PC-9 (cell line): ENCODE results near the gene CTNNBL1. TPM values are rescaled to one million over a fixed set of nuclear protein-coding genes. Genes with fewer than 3 reads are reported as not detected.

ENCODE experiments used
- BruUV-seq: library from RNA; stranded (reverse); fragments of 400-500 nt; replicated peaks from 2 replicates; lab custom pipeline; 2021; lab: Mats Ljungman, UMichigan
- CTCF ChIA-PET: fragments of 300-600 bp; sonication (Branson Sonifier 250); formaldehyde crosslinking; loops from one replicate; lab custom pipeline; 2022; ENCODE audit warnings: antibody characterized with exemption; lab: Charles Lee
- POLR2A ChIA-PET: fragments of 300-600 bp; sonication (Branson Sonifier 250); formaldehyde crosslinking; loops from one replicate; lab custom pipeline; 2022; ENCODE audit warnings: antibody characterized with exemption; ENCODE audit not compliant: unreplicated experiment; lab: Charles Lee
- DNase-seq, 2 experiments: peaks; one replicate each; pipeline versions ENCODE4 v3.0.0 to v3.0.0-alpha.2; 2015 to 2022; ENCODE audit warnings: mixed read lengths in 1 of 2
- H2AFZ ChIP-seq: fragments of 200-600 bp; sonication (generic); 2 replicates; pipeline ENCODE4 v1.8.1; 2017; ENCODE audit warnings: antibody characterized with exemption
- H3F3A ChIP-seq: fragments of 200-600 bp; sonication (generic); 2 replicates; pipeline ENCODE4 v1.8.1; 2017; ENCODE audit warnings: antibody characterized with exemption, mild to moderate bottlenecking, low read depth; ENCODE audit not compliant: insufficient read depth
- H3K27ac ChIP-seq: fragments of 200-600 bp; sonication (generic); 2 replicates; pipeline ENCODE4 v1.6.1; 2016; ENCODE audit warnings: mixed run types
- H3K27me3 ChIP-seq: fragments of 200-600 bp; sonication (generic); 2 replicates; pipeline ENCODE4 v1.6.1; 2016; ENCODE audit warnings: low read depth, mixed run types; ENCODE audit not compliant: insufficient read depth
- H3K36me3 ChIP-seq: fragments of 200-600 bp; sonication (generic); 2 replicates; pipeline ENCODE4 v1.6.1; 2016; ENCODE audit warnings: low read depth, mixed run types
- H3K4me1 ChIP-seq: fragments of 200-600 bp; sonication (generic); replicated peaks from 2 replicates; pipeline ENCODE4 v1.6.1; 2016; ENCODE audit warnings: mixed run types; ENCODE audit not compliant: insufficient read depth
- H3K4me2 ChIP-seq: fragments of 200-600 bp; sonication (generic); 2 replicates; pipeline ENCODE4 v1.6.1; 2017; ENCODE audit warnings: mixed run types
- H3K4me3 ChIP-seq: fragments of 200-600 bp; sonication (generic); 2 replicates; pipeline ENCODE4 v1.6.1; 2016; ENCODE audit warnings: mixed run types
- H3K79me2 ChIP-seq: fragments of 200-600 bp; sonication (generic); 2 replicates; pipeline ENCODE4 v1.6.1; 2017; ENCODE audit warnings: low read depth, mixed run types
- H3K9me2 ChIP-seq: fragments of 200-600 bp; sonication (generic); 2 replicates; pipeline ENCODE4 v1.8.1; 2017; ENCODE audit warnings: mild to moderate bottlenecking; ENCODE audit not compliant: insufficient read depth
- H3K9me3 ChIP-seq: fragments of 200-600 bp; sonication (generic); 2 replicates; pipeline ENCODE4 v1.8.1; 2016; ENCODE audit warnings: low read depth; ENCODE audit not compliant: insufficient read depth
- H4K20me1 ChIP-seq: fragments of 200-600 bp; sonication (generic); 2 replicates; pipeline ENCODE4 v1.8.1; 2017; ENCODE audit not compliant: insufficient read depth
- EZH2 ChIP-seq: fragments of 200-600 bp; sonication (generic); IDR thresholded peaks from 2 replicates; pipeline ENCODE4 v1.8.0; 2017; ENCODE audit warnings: antibody characterized with exemption, low read depth
- intact Hi-C: fragments of 100-400 bp; cut with micrococcal nuclease; formaldehyde crosslinking; loops from one replicate; pipeline ENCODE4 v1.10.0; 2022; ENCODE audit not compliant: unreplicated experiment
- total RNA-seq: library from RNA; stranded (reverse); gene quantifications from 2 replicates; pipeline ENCODE4 v1.2.3, GENCODE V29; 2021
- TF ChIP-seq, protein P1 (sequence below): fragments of 200-600 bp; sonication (generic); conservative IDR thresholded peaks from 2 replicates; pipeline ENCODE4 v1.6.1; 2017; ENCODE audit warnings: mixed run types, antibody characterized with exemption, mild to moderate bottlenecking, moderate library complexity

Gene CTNNBL1
- total RNA-seq, 1 experiment from 2014 or later, result 83.5 TPM

DNA sequence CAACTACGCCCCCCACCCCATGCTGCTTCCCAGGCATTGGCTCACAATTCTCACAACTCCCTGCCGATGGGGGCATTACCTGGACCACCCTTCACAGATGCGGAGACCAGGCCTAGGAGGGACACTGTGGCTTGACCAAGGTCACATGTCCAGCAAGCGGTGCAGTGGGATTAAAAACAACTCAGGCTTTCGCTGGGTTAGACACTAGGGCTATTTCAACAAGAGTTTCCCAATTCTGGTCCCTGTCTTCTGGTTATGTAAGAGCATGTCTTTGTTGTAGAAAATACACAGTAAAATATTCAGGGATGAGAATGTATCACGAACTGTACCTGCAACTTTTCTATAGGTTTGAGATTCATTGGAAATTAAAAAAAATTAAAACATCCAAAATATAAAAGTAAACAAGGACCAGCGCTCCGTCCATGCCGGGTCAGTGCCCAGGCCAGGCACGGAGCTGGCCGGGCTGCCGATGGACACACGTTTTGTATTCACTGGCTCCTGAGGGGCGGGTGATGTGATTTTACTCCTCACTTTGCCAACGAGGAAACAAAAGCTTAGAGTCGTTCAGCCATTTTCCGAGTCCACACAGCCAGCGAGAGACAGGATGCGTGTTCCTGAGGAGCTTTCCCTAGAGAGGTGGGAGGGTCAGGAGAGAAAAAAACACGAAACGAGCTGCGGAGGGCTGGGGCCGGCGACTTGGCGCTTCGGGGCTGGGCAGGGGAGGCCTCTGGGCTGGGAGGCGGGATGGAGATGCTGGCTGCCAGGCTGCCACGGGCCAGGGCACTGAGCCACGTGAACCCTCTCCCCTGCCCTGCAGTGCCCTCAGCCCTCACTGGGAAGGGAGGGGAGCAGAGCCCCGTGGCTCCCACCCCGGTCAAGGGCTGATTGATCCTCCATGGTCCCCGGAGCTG lies 192.0 kb downstream of the CTNNBL1 start:
- Histone ChIP-seq H3K4me2 (no peak overlapping the region), H3K27me3 (no peaks in the 10 kb centered on the region), H3K9me3 (no peaks in the 10 kb centered on the region), H4K20me1 (no peaks in the 10 kb centered on the region), H3K27ac (no peak overlapping the region), H3K36me3 (no peaks in the 10 kb centered on the region), H3F3A (no peaks in the 10 kb centered on the region), H3K4me3 (no peak overlapping the region), H3K4me1 (no peaks in the 10 kb centered on the region), H3K79me2 (no peaks in the 10 kb centered on the region), H2AFZ (no peak overlapping the region), H3K9me2 (no peaks in the 10 kb centered on the region)
- POLR2A ChIA-PET, result interaction anchor here (0.6 kb wide), 1 partner anchor 115 kb away, joined by 7 read pairs; no protein-coding TSS in a partner anchor
- CTCF ChIA-PET, result interaction anchor here (0.7 kb wide), 1 partner anchor 188 kb away, joined by 3 read pairs; no protein-coding TSS in a partner anchor
- intact Hi-C loops, result no loop called here
- no TSS peak for BruUV-seq
- no peak for DNase-seq
- no peak for TF ChIP-seq EZH2
- TF ChIP-seq, protein P1, sequence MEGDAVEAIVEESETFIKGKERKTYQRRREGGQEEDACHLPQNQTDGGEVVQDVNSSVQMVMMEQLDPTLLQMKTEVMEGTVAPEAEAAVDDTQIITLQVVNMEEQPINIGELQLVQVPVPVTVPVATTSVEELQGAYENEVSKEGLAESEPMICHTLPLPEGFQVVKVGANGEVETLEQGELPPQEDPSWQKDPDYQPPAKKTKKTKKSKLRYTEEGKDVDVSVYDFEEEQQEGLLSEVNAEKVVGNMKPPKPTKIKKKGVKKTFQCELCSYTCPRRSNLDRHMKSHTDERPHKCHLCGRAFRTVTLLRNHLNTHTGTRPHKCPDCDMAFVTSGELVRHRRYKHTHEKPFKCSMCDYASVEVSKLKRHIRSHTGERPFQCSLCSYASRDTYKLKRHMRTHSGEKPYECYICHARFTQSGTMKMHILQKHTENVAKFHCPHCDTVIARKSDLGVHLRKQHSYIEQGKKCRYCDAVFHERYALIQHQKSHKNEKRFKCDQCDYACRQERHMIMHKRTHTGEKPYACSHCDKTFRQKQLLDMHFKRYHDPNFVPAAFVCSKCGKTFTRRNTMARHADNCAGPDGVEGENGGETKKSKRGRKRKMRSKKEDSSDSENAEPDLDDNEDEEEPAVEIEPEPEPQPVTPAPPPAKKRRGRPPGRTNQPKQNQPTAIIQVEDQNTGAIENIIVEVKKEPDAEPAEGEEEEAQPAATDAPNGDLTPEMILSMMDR, result no peak

DNA sequence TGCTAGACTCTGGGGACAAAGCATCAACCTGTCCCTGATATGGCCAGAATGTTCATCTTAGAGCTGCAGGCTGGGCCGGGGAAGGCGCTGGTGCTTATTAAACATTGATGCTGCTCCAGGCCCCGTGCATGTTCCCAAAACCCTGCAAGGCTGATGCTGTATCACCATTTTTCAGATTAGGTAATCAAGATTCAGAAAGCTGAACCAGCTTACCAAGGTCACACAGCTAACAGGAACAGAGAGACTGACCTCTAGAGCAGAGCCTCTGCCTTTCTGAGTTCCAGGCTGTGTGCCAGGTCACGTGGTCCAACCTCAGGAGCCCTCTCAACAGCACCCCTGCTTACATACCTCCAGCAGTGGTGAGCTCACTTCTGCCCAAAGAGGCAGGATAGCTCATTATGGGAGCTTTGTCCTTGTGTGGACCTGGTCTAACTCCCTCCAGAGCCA lies 193.0 kb downstream of the CTNNBL1 start:
- POLR2A ChIA-PET, result no interaction called here

DNA sequence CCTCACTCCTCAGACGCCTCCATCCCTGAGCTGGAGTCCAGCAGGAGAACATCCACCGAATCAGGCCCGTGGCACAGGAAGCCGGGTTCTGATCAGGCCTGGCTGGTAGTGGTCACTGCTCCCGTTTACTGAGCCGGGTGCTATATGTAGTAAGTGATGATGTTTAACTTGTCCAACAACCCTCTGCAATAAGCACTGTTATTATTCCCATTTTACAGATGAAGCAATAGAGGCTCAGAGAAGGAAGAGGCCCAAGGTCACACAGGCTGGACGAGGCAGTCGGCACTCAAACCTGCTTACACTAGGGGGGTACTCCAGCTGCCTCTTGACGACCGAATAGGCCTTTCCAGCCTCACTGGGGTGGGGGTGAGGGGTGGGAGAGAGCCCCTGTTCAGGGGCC lies 194.8 kb downstream of the CTNNBL1 start:
- H3K9me2 ChIP-seq, result no peaks in the 10 kb centered on the region
- H3F3A ChIP-seq, result no peaks in the 10 kb centered on the region
- no peaks in the 10 kb centered on the region for H3K27me3 ChIP-seq
- no peaks in the 10 kb centered on the region for H3K36me3 ChIP-seq
- H3K4me2 ChIP-seq, result no peak overlapping the region
- ChIA-PET POLR2A (no interaction called here), CTCF (interaction anchor here (0.6 kb wide), 1 partner anchor 106 kb away, joined by 3 read pairs; no protein-coding TSS in a partner anchor)
- H4K20me1 ChIP-seq, result no peaks in the 10 kb centered on the region
- H3K4me1 ChIP-seq, result no peaks in the 10 kb centered on the region
- intact Hi-C loops, result no loop called here
- no peak overlapping the region for H3K4me3 ChIP-seq
- no peaks in the 10 kb centered on the region for H3K79me2 ChIP-seq
- H3K9me3 ChIP-seq, result no peaks in the 10 kb centered on the region
- H2AFZ ChIP-seq, result no peak overlapping the region
- DNase-seq, result no peak
- H3K27ac ChIP-seq, result no peak overlapping the region
- BruUV-seq, result no TSS peak
- TF ChIP-seq, protein P1, result no peak
- no peak for TF ChIP-seq EZH2

More for the DNA sequence above, 193.0 kb downstream of the CTNNBL1 start:
- no peak overlapping the region for H3K4me2 ChIP-seq
- no peaks in the 10 kb centered on the region for H3K9me2 ChIP-seq
- TF ChIP-seq, protein P1, result no peak
- no peak for TF ChIP-seq EZH2
- H3K4me3 ChIP-seq, result no peak overlapping the region
- CTCF ChIA-PET, result no interaction called here
- no peaks in the 10 kb centered on the region for H3K27me3 ChIP-seq
- BruUV-seq, result no TSS peak
- no peaks in the 10 kb centered on the region for H3K9me3 ChIP-seq
- DNase-seq, result no peak
- no peaks in the 10 kb centered on the region for H4K20me1 ChIP-seq
- no peaks in the 10 kb centered on the region for H3K4me1 ChIP-seq
- no peak overlapping the region for H2AFZ ChIP-seq
- no peak overlapping the region for H3K27ac ChIP-seq
- H3F3A ChIP-seq, result no peaks in the 10 kb centered on the region
- H3K79me2 ChIP-seq, result no peaks in the 10 kb centered on the region
- intact Hi-C loops, result no loop called here
- no peaks in the 10 kb centered on the region for H3K36me3 ChIP-seq
